ENCODE data around the gene RIPK3. TPM values are rescaled to one million over a fixed set of nuclear protein-coding genes. Genes with fewer than 3 reads are reported as not detected.

RIPK3 gene
- total and polyA plus RNA-seq, 12 donors: 1.7 to 7.1 (median 3.5) TPM

GRCh38 chr14:24323341-24323740, 16.4 kb downstream of the RIPK3 start:
- H3K4me3 ChIP-seq: no peak overlapping the region
- no peak for ATAC-seq
- TF ChIP-seq, protein P1, sequence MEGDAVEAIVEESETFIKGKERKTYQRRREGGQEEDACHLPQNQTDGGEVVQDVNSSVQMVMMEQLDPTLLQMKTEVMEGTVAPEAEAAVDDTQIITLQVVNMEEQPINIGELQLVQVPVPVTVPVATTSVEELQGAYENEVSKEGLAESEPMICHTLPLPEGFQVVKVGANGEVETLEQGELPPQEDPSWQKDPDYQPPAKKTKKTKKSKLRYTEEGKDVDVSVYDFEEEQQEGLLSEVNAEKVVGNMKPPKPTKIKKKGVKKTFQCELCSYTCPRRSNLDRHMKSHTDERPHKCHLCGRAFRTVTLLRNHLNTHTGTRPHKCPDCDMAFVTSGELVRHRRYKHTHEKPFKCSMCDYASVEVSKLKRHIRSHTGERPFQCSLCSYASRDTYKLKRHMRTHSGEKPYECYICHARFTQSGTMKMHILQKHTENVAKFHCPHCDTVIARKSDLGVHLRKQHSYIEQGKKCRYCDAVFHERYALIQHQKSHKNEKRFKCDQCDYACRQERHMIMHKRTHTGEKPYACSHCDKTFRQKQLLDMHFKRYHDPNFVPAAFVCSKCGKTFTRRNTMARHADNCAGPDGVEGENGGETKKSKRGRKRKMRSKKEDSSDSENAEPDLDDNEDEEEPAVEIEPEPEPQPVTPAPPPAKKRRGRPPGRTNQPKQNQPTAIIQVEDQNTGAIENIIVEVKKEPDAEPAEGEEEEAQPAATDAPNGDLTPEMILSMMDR (IDR thresholded peaks at IDR 0.05): no peak
- DNase-seq: no peak
- WGBS, 2 donors: 75% methylated on average over 3 of the region's 3 CpGs
- intact Hi-C loops (cut with DNase I): no loop called here
- H3K36me3 ChIP-seq: peaks cover 0 to 91% (median 0%) of the 10 kb centered on the region in 9 donors
- peaks cover 0 to 15% (median 0%) of the 10 kb centered on the region in 7 donors for H3K27me3 ChIP-seq
- H3K27ac ChIP-seq: no peak overlapping the region
- no peaks in the 10 kb centered on the region for H3K9me3 ChIP-seq
- H3K4me1 ChIP-seq: peaks cover 0 to 27% (median 0%) of the 10 kb centered on the region in 9 donors

- Histone ChIP-seq H3K9me3 (no peaks in the 10 kb centered on the region), H3K27me3 (peaks cover 0 to 21% (median 1%) of the 10 kb centered on the region in 7 donors), H3K36me3 (peaks cover 0 to 97% (median 0%) of the 10 kb centered on the region in 9 donors), H3K4me1 (peaks cover 0 to 27% (median 0%) of the 10 kb centered on the region in 9 donors), H3K4me3 (no peak overlapping the region), H3K27ac (no peak overlapping the region)
- WGBS, 2 donors: 75 to 77% methylated on average over 9 to 10 of the region's 10 CpGs
- DNase-seq: no peak
- intact Hi-C loops (cut with DNase I): no loop called here
- TF ChIP-seq, protein P1 (IDR thresholded peaks at IDR 0.05): no peak
- no peak for ATAC-seq
Measured at GRCh38 chr14:24322672-24323071, 17.1 kb downstream of the RIPK3 start.

GRCh38 chr14:24321212-24321975, 18.4 kb downstream of the RIPK3 start:
- H3K9me3 ChIP-seq: no peaks in the 10 kb centered on the region
- 88 to 90% methylated on average over 14 of the region's 14 CpGs for WGBS, 2 donors
- no peak overlapping the region for H3K4me3 ChIP-seq
- H3K27ac ChIP-seq: no peak overlapping the region
- TF ChIP-seq, protein P1 (IDR thresholded peaks at IDR 0.05): no peak
- DNase-seq (no peak), ATAC-seq (no peak)
- peaks cover 1 to 28% (median 8%) of the 10 kb centered on the region in 9 donors for H3K4me1 ChIP-seq
- H3K27me3 ChIP-seq: peaks cover 0 to 34% (median 4%) of the 10 kb centered on the region in 7 donors
- intact Hi-C loops (cut with DNase I): no loop called here
- peaks cover 0 to 87% (median 0%) of the 10 kb centered on the region in 9 donors for H3K36me3 ChIP-seq

DNA sequence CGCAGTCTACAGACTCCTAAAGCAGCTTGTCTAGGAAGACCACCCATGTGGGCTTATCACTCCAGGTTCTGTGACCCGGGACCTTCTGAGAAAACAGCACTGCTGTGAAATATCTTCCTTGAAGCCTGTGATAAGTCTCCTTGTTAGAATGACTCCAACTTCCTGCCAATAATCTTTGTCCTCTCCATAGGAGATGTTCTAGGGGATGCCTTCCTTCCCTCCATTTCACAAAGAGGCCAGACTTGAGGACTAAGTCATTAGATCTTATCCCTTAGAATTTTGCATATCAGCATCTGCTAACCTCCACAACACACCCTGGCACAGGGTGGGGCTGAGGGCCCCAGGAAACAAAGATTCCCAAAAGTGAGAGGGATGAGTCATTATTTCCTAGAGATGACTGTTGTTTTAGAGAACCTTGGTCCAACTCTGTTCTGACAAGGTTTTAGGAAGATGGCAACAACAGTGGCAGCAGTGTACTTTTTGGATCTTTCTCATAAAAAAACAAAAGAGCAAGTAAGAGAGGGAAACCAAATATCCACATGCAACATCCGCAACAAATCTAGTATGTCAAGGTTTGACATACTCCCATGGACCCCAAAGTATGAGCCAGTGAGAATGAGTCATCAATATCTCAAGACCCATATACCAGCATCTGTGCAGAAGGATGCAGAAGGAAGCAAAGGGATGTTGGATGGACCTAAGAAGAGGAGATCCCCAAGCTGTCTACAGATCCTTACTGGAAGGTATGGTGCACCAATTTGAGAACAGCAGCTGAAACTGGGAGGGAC, 22.5 kb downstream of the RIPK3 start:
- TF ChIP-seq, protein P1 (IDR thresholded peaks at IDR 0.05): no peak
- Histone ChIP-seq H3K4me3 (no peak overlapping the region), H3K27ac (peak overlapping the region in 2 of 10 donors; percentile 82 to 88), H3K36me3 (peaks cover 0 to 48% (median 0%) of the 10 kb centered on the region in 9 donors), H3K9me3 (no peaks in the 10 kb centered on the region), H3K27me3 (peaks cover 0 to 38% (median 4%) of the 10 kb centered on the region in 7 donors), H3K4me1 (peaks cover 11 to 68% (median 47%) of the 10 kb centered on the region in 9 donors)
- ATAC-seq (no peak), DNase-seq (no peak)
- intact Hi-C loops (cut with DNase I): loop anchor here in 1 of 10 donors (5.0 kb wide), 1 partner anchor 120 kb away; no protein-coding TSS in a partner anchor
- WGBS, 2 donors: 75 to 81% methylated on average over 3 of the region's 3 CpGs

Data from heart right ventricle (tissue), 16 donors.